MCF 10A (cell line): ENCODE measurements around the gene DIO3. TPM values are rescaled to one million over a fixed set of nuclear protein-coding genes. Genes with fewer than 3 reads are reported as not detected.

Source experiments
- BruUV-seq: library from RNA; stranded (reverse); fragments of 400-500 nt; replicated peaks from 2 replicates; lab custom pipeline; 2021; lab: Mats Ljungman, UMichigan
- CTCF ChIA-PET: fragments of 300-600 bp; sonication (Branson Sonifier 250); formaldehyde crosslinking; extraction: SDS; loops from one replicate; lab custom pipeline; 2021; ENCODE audit warnings: antibody characterized with exemption, inconsistent platforms; lab: Yijun Ruan, JAX
- POLR2A ChIA-PET: fragments of 300-600, 350-650 bp; sonication (Branson Sonifier 250); formaldehyde crosslinking; extraction: SDS; loops from one replicate; lab custom pipeline; 2020; ENCODE audit warnings: antibody characterized with exemption, inconsistent platforms; lab: Yijun Ruan, JAX
- DNase-seq: peaks from one replicate; pipeline ENCODE4 v3.0.0-alpha.2; 2018; ENCODE audit not compliant: unreplicated experiment
- H3K27ac Mint-ChIP-seq: one replicate; pipeline ENCODE4 v1.8.0; 2022; ENCODE audit warnings: mild to moderate bottlenecking, low read depth, mixed read lengths; ENCODE audit not compliant: unreplicated experiment
- H3K27me3 Mint-ChIP-seq: one replicate; pipeline ENCODE4 v1.8.0; 2022; ENCODE audit warnings: mixed read lengths; ENCODE audit not compliant: insufficient read depth, unreplicated experiment
- H3K36me3 Mint-ChIP-seq: one replicate; pipeline ENCODE4 v1.8.0; 2022; ENCODE audit warnings: mild to moderate bottlenecking, moderate library complexity, mixed read lengths; ENCODE audit not compliant: insufficient read depth, unreplicated experiment
- H3K4me1 Mint-ChIP-seq: one replicate; pipeline ENCODE4 v1.8.0; 2022; ENCODE audit warnings: mixed read lengths; ENCODE audit not compliant: insufficient read depth, unreplicated experiment
- H3K4me3 Mint-ChIP-seq: one replicate; pipeline ENCODE4 v1.8.0; 2022; ENCODE audit warnings: mild to moderate bottlenecking, moderate library complexity, mixed read lengths; ENCODE audit not compliant: unreplicated experiment
- H3K9me3 Mint-ChIP-seq: one replicate; pipeline ENCODE4 v1.8.0; 2022; ENCODE audit warnings: mixed read lengths; ENCODE audit not compliant: unreplicated experiment
- intact Hi-C: fragments of 100-400 bp; cut with micrococcal nuclease; formaldehyde crosslinking; loops from 2 replicates; pipeline ENCODE4 v1.14.1; 2022
- total RNA-seq: library from RNA; stranded (reverse); gene quantifications from 2 replicates; pipeline ENCODE4 v1.2.3, GENCODE V29; 2022
- TF ChIP-seq, protein P1 (sequence below): fragments of 200-600 bp; IDR thresholded peaks from one replicate; pipeline ENCODE4 v1.8.0; 2022; ENCODE audit warnings: antibody characterized with exemption, mild to moderate bottlenecking; ENCODE audit not compliant: unreplicated experiment

Gene DIO3
- total RNA-seq, 1 experiment from 2014 or later = not detected

DNA sequence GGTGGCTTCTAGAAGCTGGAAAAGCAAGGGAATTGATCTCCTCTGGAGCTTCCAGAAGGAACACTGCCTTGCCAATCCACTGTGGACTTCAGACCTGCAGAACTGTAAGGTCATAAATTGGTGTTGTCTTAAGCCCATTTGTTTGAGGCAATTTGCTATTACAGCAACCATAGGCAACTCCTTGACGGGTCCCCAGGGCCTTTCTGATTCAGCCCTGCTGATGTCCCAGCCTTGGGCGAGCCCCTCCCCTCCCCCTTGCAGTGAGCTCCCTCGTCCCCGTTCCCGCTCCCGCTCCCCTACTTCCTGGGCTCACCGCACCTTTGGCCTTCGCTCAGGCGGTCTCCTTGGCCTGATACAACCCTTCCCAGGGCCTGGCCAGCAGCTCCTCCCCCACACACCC lies 18.9 kb upstream of the DIO3 start:
- H3K27ac Mint-ChIP-seq = no peak overlapping the region
- peaks cover 40% of the 10 kb centered on the region for H3K27me3 Mint-ChIP-seq
- no peaks in the 10 kb centered on the region for H3K4me1 Mint-ChIP-seq
- TF ChIP-seq, protein P1, sequence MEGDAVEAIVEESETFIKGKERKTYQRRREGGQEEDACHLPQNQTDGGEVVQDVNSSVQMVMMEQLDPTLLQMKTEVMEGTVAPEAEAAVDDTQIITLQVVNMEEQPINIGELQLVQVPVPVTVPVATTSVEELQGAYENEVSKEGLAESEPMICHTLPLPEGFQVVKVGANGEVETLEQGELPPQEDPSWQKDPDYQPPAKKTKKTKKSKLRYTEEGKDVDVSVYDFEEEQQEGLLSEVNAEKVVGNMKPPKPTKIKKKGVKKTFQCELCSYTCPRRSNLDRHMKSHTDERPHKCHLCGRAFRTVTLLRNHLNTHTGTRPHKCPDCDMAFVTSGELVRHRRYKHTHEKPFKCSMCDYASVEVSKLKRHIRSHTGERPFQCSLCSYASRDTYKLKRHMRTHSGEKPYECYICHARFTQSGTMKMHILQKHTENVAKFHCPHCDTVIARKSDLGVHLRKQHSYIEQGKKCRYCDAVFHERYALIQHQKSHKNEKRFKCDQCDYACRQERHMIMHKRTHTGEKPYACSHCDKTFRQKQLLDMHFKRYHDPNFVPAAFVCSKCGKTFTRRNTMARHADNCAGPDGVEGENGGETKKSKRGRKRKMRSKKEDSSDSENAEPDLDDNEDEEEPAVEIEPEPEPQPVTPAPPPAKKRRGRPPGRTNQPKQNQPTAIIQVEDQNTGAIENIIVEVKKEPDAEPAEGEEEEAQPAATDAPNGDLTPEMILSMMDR = no peak
- ChIA-PET POLR2A (no interaction called here), CTCF (no interaction called here)
- no peak overlapping the region for H3K4me3 Mint-ChIP-seq
- H3K9me3 Mint-ChIP-seq = no peaks in the 10 kb centered on the region
- no TSS peak for BruUV-seq
- H3K36me3 Mint-ChIP-seq = no peaks in the 10 kb centered on the region
- DNase-seq = no peak
- intact Hi-C loops = no loop called here

GRCh38 chr14:101543814-101544213 lies 17.5 kb upstream of the DIO3 start:
- intact Hi-C loops = no loop called here
- Mint-ChIP-seq H3K27me3 (peaks cover 30% of the 10 kb centered on the region), H3K4me1 (no peaks in the 10 kb centered on the region), H3K36me3 (no peaks in the 10 kb centered on the region), H3K4me3 (no peak overlapping the region), H3K9me3 (no peaks in the 10 kb centered on the region), H3K27ac (no peak overlapping the region)
- no TSS peak for BruUV-seq
- POLR2A ChIA-PET = no interaction called here
- CTCF ChIA-PET = no interaction called here
- TF ChIP-seq, protein P1 = no peak
- DNase-seq = no peak

- no TSS peak for BruUV-seq
Observed at GRCh38 chr14:101544550-101544949, 16.7 kb upstream of the DIO3 start.

GRCh38 chr14:101546706-101547105 lies 14.6 kb upstream of the DIO3 start:
- CTCF ChIA-PET = interaction anchor here (0.6 kb wide), 1 partner anchor 222 kb away, joined by 3 read pairs; no protein-coding TSS in a partner anchor
- no peaks in the 10 kb centered on the region for H3K36me3 Mint-ChIP-seq
- BruUV-seq = no TSS peak
- POLR2A ChIA-PET = interaction anchor here (0.7 kb wide), 1 partner anchor 763 kb away, joined by 3 read pairs; no protein-coding TSS in a partner anchor
- no peak overlapping the region for H3K27ac Mint-ChIP-seq
- intact Hi-C loops = no loop called here
- H3K27me3 Mint-ChIP-seq = peaks cover 31% of the 10 kb centered on the region
- no peak for DNase-seq
- TF ChIP-seq, protein P1 = no peak
- H3K9me3 Mint-ChIP-seq = no peaks in the 10 kb centered on the region
- H3K4me3 Mint-ChIP-seq = no peak overlapping the region
- no peaks in the 10 kb centered on the region for H3K4me1 Mint-ChIP-seq

More at GRCh38 chr14:101544550-101544949, 16.7 kb upstream of the DIO3 start:
- Mint-ChIP-seq H3K36me3 (no peaks in the 10 kb centered on the region), H3K27ac (no peak overlapping the region), H3K4me3 (no peak overlapping the region), H3K9me3 (no peaks in the 10 kb centered on the region), H3K4me1 (no peaks in the 10 kb centered on the region), H3K27me3 (peaks cover 27% of the 10 kb centered on the region)
- no peak for DNase-seq
- POLR2A ChIA-PET = no interaction called here
- intact Hi-C loops = no loop called here
- TF ChIP-seq, protein P1 = no peak
- CTCF ChIA-PET = no interaction called here
